SU-DHL-6 (cell line): ENCODE measurements around the gene OSCP1.

ENCODE experiments used
- H2AFZ ChIP-seq: fragments of 200-600 bp; sonication (generic); 2 replicates; pipeline ENCODE4 v1.6.1; 2014; ENCODE audit warnings: low read depth, mild to moderate bottlenecking, moderate library complexity, mixed read lengths, antibody characterized with exemption, low read length; ENCODE audit not compliant: severe bottlenecking
- H3F3A ChIP-seq: fragments of 200-600 bp; shearing (Covaris generic); 2 replicates; pipeline ENCODE4 v1.6.0; 2016; ENCODE audit warnings: antibody characterized with exemption, mild to moderate bottlenecking; ENCODE audit not compliant: insufficient read depth
- H3K27ac ChIP-seq: fragments of 200-600 bp; sonication (generic); 2 replicates; pipeline ENCODE4 v1.5.1; 2016; ENCODE audit warnings: low read depth, mild to moderate bottlenecking, low read length, moderate library complexity, mixed read lengths
- H3K27me3 ChIP-seq: fragments of 200-600 bp; sonication (generic), shearing (Covaris generic); 2 replicates; pipeline ENCODE4 v1.6.0; 2014; ENCODE audit warnings: mild to moderate bottlenecking, low read length
- H3K36me3 ChIP-seq: fragments of 200-600 bp; sonication (generic); 2 replicates; pipeline ENCODE4 v1.6.1; 2014; ENCODE audit warnings: mild to moderate bottlenecking, low read length, mixed read lengths
- H3K4me2 ChIP-seq: fragments of 300-600, 200-600 bp; shearing (Covaris generic), sonication (generic); 2 replicates; pipeline ENCODE4 v1.6.0; 2014; ENCODE audit warnings: low read length, low read depth, mild to moderate bottlenecking; ENCODE audit not compliant: poor library complexity, severe bottlenecking
- H3K4me3 ChIP-seq: fragments of 200-600 bp; sonication (generic); 2 replicates; pipeline ENCODE4 v1.5.1; 2014; ENCODE audit warnings: antibody characterized with exemption, low read length, mild to moderate bottlenecking, mixed read lengths; ENCODE audit not compliant: insufficient read depth, poor library complexity, severe bottlenecking
- H3K79me2 ChIP-seq: fragments of 200-600 bp; sonication (generic); 2 replicates; pipeline ENCODE4 v1.6.1; 2014; ENCODE audit warnings: mild to moderate bottlenecking, low read length, moderate library complexity; ENCODE audit not compliant: insufficient read depth
- H3K9ac ChIP-seq: fragments of 200-600 bp; sonication (generic); 2 replicates; pipeline ENCODE4 v1.7.0; 2014; ENCODE audit warnings: mild to moderate bottlenecking, low read length
- H3K9me2 ChIP-seq: fragments of 200-600 bp; sonication (generic); replicated peaks from 2 replicates; pipeline ENCODE4 v1.6.1; 2014; ENCODE audit warnings: low read length; ENCODE audit not compliant: insufficient read depth
- H3K9me3 ChIP-seq: fragments of 200-600 bp; sonication (generic); 2 replicates; pipeline ENCODE4 v1.6.1; 2014; ENCODE audit warnings: low read length, mixed read lengths; ENCODE audit not compliant: insufficient read depth
- H4K20me1 ChIP-seq: fragments of 200-600 bp; sonication (generic); 2 replicates; pipeline ENCODE4 v1.6.1; 2014; ENCODE audit warnings: low read depth, mild to moderate bottlenecking, antibody characterized with exemption, low read length, moderate library complexity, mixed read lengths
- CTCF ChIP-seq: fragments of 200-600 bp; sonication (generic); IDR thresholded peaks from one replicate; pipeline ENCODE4 v1.5.1; 2017; ENCODE audit warnings: antibody characterized with exemption, mild to moderate bottlenecking, low read length, moderate library complexity; ENCODE audit not compliant: insufficient read depth, poor library complexity, severe bottlenecking
- EZH2phosphoT487 ChIP-seq: fragments of 200-600 bp; sonication (generic), shearing (Covaris generic); conservative IDR thresholded peaks from 2 replicates; pipeline ENCODE4 v1.6.1; 2018; ENCODE audit warnings: mild to moderate bottlenecking, antibody characterized with exemption, low read length, moderate library complexity, mixed read lengths

Gene OSCP1

GRCh38 chr1:36397378-36398230, 52.6 kb downstream of the OSCP1 start, which contains the start of gene LSM10:
Gene LSM10, minus strand, starts transcription at chr1:36397908. Its CDS starts 3,779 bp downstream, at chr1:36394129.
- H3K79me2 ChIP-seq = peaks cover 19% of the 10 kb centered on the region
- H3K9me3 ChIP-seq = peaks cover 6% of the 10 kb centered on the region; the same call in 1 of the 2 replicates
- peak within 1 kb of the TSS; percentile 76 for H3K27ac ChIP-seq
- H3F3A ChIP-seq = peaks cover 32% of the 10 kb centered on the region
- TF ChIP-seq EZH2phosphoT487 (no peak), CTCF (no peak)
- H3K9ac ChIP-seq = peak within 1 kb of the TSS; percentile 66
- no peaks in the 10 kb centered on the region for H4K20me1 ChIP-seq
- H3K36me3 ChIP-seq = no peaks in the 10 kb centered on the region
- H3K4me3 ChIP-seq = peak within 1 kb of the TSS; percentile 60
- H3K27me3 ChIP-seq = no peaks in the 10 kb centered on the region
- H3K4me2 ChIP-seq = peak within 1 kb of the TSS; percentile 73
- peak within 1 kb of the TSS; percentile 59 for H2AFZ ChIP-seq
- no peaks in the 10 kb centered on the region for H3K9me2 ChIP-seq

GRCh38 chr1:36397083-36397377, 53.2 kb downstream of the OSCP1 start:
- Histone ChIP-seq H3K36me3 (no peaks in the 10 kb centered on the region), H3K9me3 (peaks cover 6% of the 10 kb centered on the region; the same call in 1 of the 2 replicates), H3K9me2 (no peaks in the 10 kb centered on the region), H3F3A (peaks cover 32% of the 10 kb centered on the region), H3K27me3 (no peaks in the 10 kb centered on the region), H4K20me1 (no peaks in the 10 kb centered on the region), H3K9ac (peak overlapping the region; percentile 66), H2AFZ (peak overlapping the region; percentile 59), H3K4me2 (peak overlapping the region; percentile 73), H3K4me3 (peak overlapping the region; percentile 60), H3K79me2 (peaks cover 19% of the 10 kb centered on the region), H3K27ac (peak overlapping the region; percentile 76)
- TF ChIP-seq CTCF (no peak), EZH2phosphoT487 (no peak)

DNA sequence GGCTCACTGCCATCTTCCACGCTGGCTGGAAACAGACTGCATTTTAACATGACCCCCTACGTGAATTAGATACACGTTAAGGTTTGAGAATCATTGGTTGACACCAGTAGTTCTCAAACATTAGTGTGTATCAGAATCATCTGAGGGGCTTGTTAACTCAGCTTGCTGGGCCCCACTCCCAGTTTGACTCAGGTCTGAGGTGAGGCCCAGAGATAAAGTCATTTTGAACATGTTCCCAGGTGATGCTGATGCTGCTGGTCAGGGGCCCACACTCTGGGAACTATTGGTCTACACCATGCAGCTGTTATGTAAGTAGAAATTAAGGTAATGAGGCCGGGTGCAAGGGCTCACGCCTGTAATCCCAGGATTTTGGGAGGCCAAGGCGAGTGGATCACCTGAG, 53.9 kb downstream of the OSCP1 start:
- peaks cover 37% of the 10 kb centered on the region for H3F3A ChIP-seq
- peak overlapping the region; percentile 60 for H3K4me3 ChIP-seq
- peak overlapping the region; percentile 66 for H3K9ac ChIP-seq
- H3K27ac ChIP-seq = peak overlapping the region; percentile 76
- H4K20me1 ChIP-seq = no peaks in the 10 kb centered on the region
- peak overlapping the region; percentile 73 for H3K4me2 ChIP-seq
- TF ChIP-seq EZH2phosphoT487 (no peak), CTCF (no peak)
- no peaks in the 10 kb centered on the region for H3K27me3 ChIP-seq
- H2AFZ ChIP-seq = no peak overlapping the region
- peaks cover 4% of the 10 kb centered on the region; the same call in 1 of the 2 replicates for H3K9me3 ChIP-seq
- peaks cover 19% of the 10 kb centered on the region for H3K79me2 ChIP-seq
- no peaks in the 10 kb centered on the region for H3K36me3 ChIP-seq
- H3K9me2 ChIP-seq = no peaks in the 10 kb centered on the region
